ENCODE measurements around the gene LRFN4.

GRCh38 chr11:66861774-66862558, 5.1 kb downstream of the LRFN4 start:
- no peak for TF ChIP-seq POLR2A (IDR thresholded peaks at IDR 0.05; ENCODE audit: low read depth, low read length)
- TF ChIP-seq POLR2AphosphoS5 (IDR thresholded peaks at IDR 0.05; ENCODE audit: low read depth, low read length) = no peak
